Ishikawa (cell line): Measurements from ENCODE around the gene MAS1L.

Source experiments
- CEBPB ChIP-seq: IDR thresholded peaks from 2 replicates; pipeline ENCODE4 v1.6.1; 2012
- CREB1 ChIP-seq: IDR thresholded peaks from 2 replicates; pipeline ENCODE4 v1.6.1; 2012; ENCODE audit warnings: low read depth
- EGR1 ChIP-seq: IDR thresholded peaks from 2 replicates; pipeline ENCODE4 v1.6.1; 2012
- EP300 ChIP-seq: IDR thresholded peaks from 2 replicates; pipeline ENCODE4 v1.6.1; 2012; ENCODE audit warnings: borderline replicate concordance
- FOXM1 ChIP-seq: IDR thresholded peaks from 2 replicates; pipeline ENCODE4 v1.6.1; 2012; ENCODE audit warnings: low read depth, borderline replicate concordance
- NFIC ChIP-seq: IDR thresholded peaks from 2 replicates; pipeline ENCODE4 v1.6.1; 2012
- RAD21 ChIP-seq: IDR thresholded peaks from 2 replicates; pipeline ENCODE4 v1.6.1; 2012; ENCODE audit warnings: low read depth
- TAF1 ChIP-seq: IDR thresholded peaks from 2 replicates; pipeline ENCODE4 v1.6.1; 2012; ENCODE audit warnings: low read depth, mild to moderate bottlenecking
- TCF12 ChIP-seq: IDR thresholded peaks from 2 replicates; pipeline ENCODE4 v1.6.1; 2012; ENCODE audit warnings: low read depth
- TEAD4 ChIP-seq: IDR thresholded peaks from 2 replicates; pipeline ENCODE4 v1.6.1; 2012
- USF1 ChIP-seq: IDR thresholded peaks from 2 replicates; pipeline ENCODE4 v1.6.1; 2012
- YY1 ChIP-seq: IDR thresholded peaks from 2 replicates; pipeline ENCODE4 v1.6.1; 2012; ENCODE audit warnings: low read depth
- ZBTB7A ChIP-seq: IDR thresholded peaks from 2 replicates; pipeline ENCODE4 v1.6.1; 2012; ENCODE audit warnings: low read depth
- TF ChIP-seq, protein P1 (sequence below): IDR thresholded peaks from 2 replicates; pipeline ENCODE4 v1.6.1; 2012; ENCODE audit warnings: low read depth, mild to moderate bottlenecking
- TF ChIP-seq, protein P2 (sequence below): IDR thresholded peaks from 2 replicates; pipeline ENCODE4 v1.6.1; 2012

MAS1L gene

GRCh38 chr6:29487660-29488059 lies at the start of gene MAS1L:
TSS of gene MAS1L (minus strand) at chr6:29487956. CDS start at chr6:29487902, 54 bp downstream.
- TF ChIP-seq EP300 (no peak), TAF1 (no peak), TCF12 (no peak), NFIC (no peak), CEBPB (no peak), YY1 (no peak), USF1 (no peak), RAD21 (no peak), CREB1 (no peak)
- TF ChIP-seq, protein P1, sequence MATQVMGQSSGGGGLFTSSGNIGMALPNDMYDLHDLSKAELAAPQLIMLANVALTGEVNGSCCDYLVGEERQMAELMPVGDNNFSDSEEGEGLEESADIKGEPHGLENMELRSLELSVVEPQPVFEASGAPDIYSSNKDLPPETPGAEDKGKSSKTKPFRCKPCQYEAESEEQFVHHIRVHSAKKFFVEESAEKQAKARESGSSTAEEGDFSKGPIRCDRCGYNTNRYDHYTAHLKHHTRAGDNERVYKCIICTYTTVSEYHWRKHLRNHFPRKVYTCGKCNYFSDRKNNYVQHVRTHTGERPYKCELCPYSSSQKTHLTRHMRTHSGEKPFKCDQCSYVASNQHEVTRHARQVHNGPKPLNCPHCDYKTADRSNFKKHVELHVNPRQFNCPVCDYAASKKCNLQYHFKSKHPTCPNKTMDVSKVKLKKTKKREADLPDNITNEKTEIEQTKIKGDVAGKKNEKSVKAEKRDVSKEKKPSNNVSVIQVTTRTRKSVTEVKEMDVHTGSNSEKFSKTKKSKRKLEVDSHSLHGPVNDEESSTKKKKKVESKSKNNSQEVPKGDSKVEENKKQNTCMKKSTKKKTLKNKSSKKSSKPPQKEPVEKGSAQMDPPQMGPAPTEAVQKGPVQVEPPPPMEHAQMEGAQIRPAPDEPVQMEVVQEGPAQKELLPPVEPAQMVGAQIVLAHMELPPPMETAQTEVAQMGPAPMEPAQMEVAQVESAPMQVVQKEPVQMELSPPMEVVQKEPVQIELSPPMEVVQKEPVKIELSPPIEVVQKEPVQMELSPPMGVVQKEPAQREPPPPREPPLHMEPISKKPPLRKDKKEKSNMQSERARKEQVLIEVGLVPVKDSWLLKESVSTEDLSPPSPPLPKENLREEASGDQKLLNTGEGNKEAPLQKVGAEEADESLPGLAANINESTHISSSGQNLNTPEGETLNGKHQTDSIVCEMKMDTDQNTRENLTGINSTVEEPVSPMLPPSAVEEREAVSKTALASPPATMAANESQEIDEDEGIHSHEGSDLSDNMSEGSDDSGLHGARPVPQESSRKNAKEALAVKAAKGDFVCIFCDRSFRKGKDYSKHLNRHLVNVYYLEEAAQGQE = no peak

- TF ChIP-seq YY1 (no peak), NFIC (no peak), FOXM1 (no peak), CREB1 (no peak), EP300 (no peak), ZBTB7A (no peak), RAD21 (no peak)
Observed at GRCh38 chr6:29532320-29532951, 44.7 kb upstream of the MAS1L start.

GRCh38 chr6:29531668-29532067 lies 43.9 kb upstream of the MAS1L start:
- TF ChIP-seq, protein P2, sequence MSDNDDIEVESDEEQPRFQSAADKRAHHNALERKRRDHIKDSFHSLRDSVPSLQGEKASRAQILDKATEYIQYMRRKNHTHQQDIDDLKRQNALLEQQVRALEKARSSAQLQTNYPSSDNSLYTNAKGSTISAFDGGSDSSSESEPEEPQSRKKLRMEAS = no peak
- TF ChIP-seq TEAD4 (no peak), ZBTB7A (no peak), CREB1 (no peak), EP300 (no peak), CEBPB (no peak), EGR1 (no peak), NFIC (no peak), FOXM1 (no peak), TCF12 (no peak)

DNA sequence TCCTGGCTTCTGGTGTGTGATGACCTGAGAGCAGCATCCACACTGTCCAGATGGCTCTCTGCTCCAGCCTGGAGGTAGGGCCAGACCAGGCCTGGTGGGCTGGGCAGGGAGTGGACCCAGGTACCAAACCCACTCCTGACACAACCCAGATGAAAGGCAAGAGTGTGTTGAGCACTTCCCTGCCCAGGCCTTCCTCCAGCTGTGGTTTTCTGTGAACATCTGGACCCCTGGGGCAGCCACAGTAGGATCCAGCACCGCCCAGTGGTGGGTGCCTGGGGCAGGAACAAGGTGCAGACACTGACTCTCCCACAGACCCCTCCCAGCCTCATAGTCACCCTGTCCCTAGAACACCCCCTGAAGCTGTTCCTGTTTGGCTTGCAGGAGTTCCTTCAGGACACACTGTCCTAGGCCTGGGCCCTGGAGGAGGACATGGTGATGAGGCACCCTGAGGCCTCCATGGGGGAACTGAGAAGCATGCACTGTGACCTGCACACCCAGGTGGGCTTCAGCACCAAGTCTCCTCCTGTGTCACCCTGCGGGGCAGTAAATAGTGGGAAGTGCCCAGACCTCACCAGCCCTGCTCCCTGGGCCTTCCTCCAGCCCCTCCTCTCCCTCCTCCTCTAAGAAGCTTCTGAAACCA lies 43.0 kb upstream of the MAS1L start:
- TF ChIP-seq EGR1 = no peak
- TF ChIP-seq ZBTB7A = no peak
- TF ChIP-seq, protein P2 = no peak
- TF ChIP-seq FOXM1 = no peak
- TF ChIP-seq, protein P1 = no peak
- TF ChIP-seq TAF1 = no peak
- no peak for TF ChIP-seq RAD21
- TF ChIP-seq USF1 = no peak
- TF ChIP-seq YY1 = no peak
- TF ChIP-seq NFIC = no peak
- no peak for TF ChIP-seq TCF12
- no peak for TF ChIP-seq EP300
- no peak for TF ChIP-seq CREB1
- no peak for TF ChIP-seq CEBPB
- no peak for TF ChIP-seq TEAD4

GRCh38 chr6:29529956-29530355 lies 42.2 kb upstream of the MAS1L start:
- TF ChIP-seq TAF1 (no peak), NFIC (no peak), TCF12 (no peak), TEAD4 (no peak), FOXM1 (no peak)
- TF ChIP-seq, protein P1 = no peak
